Measurements from ENCODE around the gene FAM171A1.

DNA sequence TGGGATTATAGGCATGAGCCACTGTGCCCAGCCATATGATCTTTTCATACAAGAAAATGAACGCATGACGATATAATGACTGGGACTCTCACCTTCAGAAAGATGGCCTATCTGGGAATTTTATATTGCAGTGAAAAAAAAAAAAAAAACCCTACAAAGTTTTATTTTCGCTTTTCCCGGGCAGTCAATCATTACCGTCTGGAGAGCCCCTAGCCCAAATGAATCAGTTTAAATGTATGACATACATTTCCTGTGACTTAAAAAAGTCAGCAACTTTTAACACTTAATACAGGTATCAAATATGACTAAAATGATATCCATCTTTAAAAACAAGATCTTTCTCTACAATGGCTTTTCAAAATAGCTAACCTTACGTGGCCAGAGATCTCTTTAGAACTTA is 154.4 kb downstream of the FAM171A1 start:
- TF ChIP-seq POLR2AphosphoS5 (IDR thresholded peaks at IDR 0.05; ENCODE audit: borderline replicate concordance, low read depth, low read length): no peak
- TF ChIP-seq EZH2 (IDR thresholded peaks at IDR 0.05): no peak

Data from SK-N-MC (cell line).